Ureter (tissue), 1 donor: ENCODE data around the gene ZFHX3. TPM values are rescaled to one million over a fixed set of nuclear protein-coding genes. Genes with fewer than 3 reads are reported as not detected.

ENCODE experiments used
- DNase-seq: peaks from one replicate; pipeline ENCODE4 v3.0.0-alpha.2; 2020; ENCODE audit warnings: low spot score
- total RNA-seq: library from RNA; stranded (reverse); gene quantifications from one replicate; pipeline ENCODE4 v1.2.4, GENCODE V29; 2023
- donor health status: DM: yes; HTN: yes; CAD: no.

Gene ZFHX3
- total RNA-seq, 1 donor from 2014 or later: 60.8 TPM

- DNase-seq: no peak
These were observed 169.3 kb downstream of the ZFHX3 start for GRCh38 chr16:72878301-72879269.

GRCh38 chr16:72877374-72878028 is 170.4 kb downstream of the ZFHX3 start:
- no peak for DNase-seq

DNA sequence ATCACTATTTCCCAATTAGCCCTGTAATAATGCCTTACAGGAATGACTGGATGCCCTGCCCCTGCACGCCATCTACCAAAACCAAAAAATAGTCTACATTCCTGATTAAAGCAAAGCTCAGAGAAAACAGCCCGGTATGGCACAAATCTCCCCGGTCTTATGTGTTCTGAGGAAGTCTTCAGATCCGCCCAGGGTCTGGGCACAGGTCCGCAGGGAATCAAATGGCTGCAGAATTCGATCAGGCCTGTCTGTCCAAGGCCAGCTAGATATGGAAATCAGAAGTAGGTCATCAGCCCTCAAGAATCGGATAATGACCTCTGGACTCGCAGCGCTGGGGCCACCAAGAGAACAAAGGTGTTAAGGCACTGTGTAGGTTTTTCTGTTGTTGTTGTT is 171.0 kb downstream of the ZFHX3 start:
- no peak for DNase-seq

DNA sequence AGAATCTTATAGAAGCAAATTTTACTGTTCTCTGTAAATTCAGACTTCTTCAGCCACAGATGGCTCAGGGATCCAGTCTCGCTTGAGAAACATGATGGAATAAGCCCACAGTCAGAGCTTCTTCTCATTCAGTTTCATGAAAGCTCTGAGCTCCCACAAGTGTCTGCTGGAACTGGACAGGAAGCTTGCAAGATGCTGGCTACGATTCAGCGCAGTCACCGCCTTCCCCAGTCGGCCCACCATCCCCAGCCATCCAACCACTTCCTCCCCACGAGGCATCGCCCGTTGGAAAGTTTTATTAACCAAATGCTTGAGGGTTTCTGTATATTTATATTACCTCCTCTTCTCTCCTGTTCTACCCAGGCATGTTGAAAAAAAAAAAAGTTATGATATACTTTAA is 171.7 kb downstream of the ZFHX3 start:
- peak; percentile 63 for DNase-seq

DNA sequence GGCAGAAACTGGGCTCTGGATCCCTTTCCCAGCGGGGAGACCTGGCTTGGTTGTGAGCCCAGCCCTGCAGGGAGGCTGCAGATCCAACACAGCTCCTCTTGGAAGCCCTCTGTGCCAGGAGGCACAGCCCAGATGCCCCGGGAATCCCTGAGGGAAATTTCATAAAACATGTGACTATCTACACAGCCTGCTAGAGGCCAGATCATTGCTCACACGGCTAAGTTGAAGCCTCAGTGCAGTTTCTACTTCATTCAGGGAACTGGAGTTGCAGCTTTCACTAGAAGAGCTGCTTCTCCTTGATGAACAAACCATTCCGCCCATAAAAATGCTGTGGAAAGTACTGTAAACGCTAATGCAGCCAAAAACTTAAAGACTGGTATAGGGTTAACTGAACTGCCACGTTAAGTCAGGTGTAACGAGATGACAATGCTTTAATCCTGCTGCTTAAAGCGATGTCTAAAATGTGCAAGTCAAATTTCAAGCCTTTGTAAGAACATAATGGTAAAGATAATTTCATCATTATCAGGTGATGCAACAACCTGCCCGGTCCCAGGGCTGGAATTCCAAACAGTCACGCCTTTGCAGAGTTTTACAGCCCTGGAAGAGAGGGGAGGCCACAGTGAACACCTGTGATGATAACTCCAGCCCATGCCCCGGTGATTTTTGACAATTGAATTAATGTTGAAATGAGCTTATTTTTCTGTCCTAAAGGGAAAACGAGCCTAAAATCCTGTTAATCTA is 172.5 kb downstream of the ZFHX3 start:
- DNase-seq: no peak

DNA sequence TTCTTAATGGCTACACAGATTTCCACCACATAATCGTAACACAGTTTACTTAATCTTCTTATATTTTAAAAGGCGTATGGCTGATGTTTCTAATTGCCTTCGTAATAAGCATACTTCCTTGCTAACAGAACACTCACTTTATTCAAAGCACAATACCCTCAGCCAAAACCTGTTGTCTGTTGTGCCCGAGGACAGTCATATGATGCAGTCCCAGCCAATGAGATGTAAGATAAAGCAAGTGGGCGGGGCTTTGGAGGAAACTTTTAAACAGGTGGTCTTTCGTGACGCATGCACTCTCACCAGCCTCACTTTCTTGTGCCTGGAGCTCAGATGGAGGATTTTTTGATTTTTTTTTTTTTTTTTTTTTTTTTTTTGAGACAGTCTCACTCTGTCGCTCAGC is 174.1 kb downstream of the ZFHX3 start:
- DNase-seq: no peak

GRCh38 chr16:72873044-72873443 is 174.9 kb downstream of the ZFHX3 start:
- no peak for DNase-seq

- no peak for DNase-seq
These were observed 182.1 kb downstream of the ZFHX3 start for GRCh38 chr16:72865835-72866234.

GRCh38 chr16:72865258-72865657 is 182.7 kb downstream of the ZFHX3 start:
- DNase-seq: no peak

GRCh38 chr16:72864130-72864833 is 183.6 kb downstream of the ZFHX3 start:
- no peak for DNase-seq

- DNase-seq: no peak
These were observed 185.8 kb downstream of the ZFHX3 start for GRCh38 chr16:72862090-72862489.

DNA sequence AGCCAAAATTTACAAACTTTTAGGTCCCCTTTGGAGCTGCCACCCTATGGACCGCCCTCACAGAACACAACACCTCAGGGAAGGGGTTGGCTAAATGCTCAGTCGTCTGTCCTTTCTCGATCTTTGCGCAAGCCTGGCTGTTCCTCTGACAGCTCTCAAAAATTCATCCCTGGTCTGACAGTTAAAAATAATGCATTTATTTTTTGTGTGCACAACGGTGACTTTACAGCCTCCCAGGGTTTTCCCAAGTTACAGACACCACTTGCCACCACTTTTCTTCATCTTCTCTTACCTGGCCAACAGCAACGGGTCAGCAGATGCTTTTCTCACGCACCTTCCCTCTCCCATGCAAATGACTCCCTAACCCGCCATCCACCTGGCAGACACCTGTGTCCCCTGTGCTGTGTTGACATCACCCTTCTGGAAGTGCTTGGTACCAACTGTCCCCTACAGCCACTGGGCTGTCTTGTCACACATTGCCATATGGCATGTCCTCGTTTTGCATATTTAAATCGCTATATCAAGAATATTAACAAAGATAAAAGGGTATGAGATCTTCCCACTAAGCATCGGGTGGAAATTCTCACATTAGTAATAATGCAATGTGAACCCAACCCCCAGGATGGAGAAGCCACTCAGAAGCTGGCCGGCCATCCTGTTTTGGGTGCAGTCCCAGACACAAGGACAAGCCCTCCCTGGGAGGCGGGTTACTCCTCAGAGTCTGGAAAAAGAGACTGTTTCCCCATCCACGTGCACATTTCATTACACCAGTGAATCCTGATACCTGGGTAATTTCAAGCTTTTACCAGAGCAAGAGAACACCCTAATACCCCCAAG is 187.0 kb downstream of the ZFHX3 start:
- DNase-seq: no peak

- no peak for DNase-seq
These were observed 188.3 kb downstream of the ZFHX3 start for GRCh38 chr16:72859581-72859980.

- DNase-seq: no peak
These were observed 189.0 kb downstream of the ZFHX3 start for GRCh38 chr16:72858665-72859493.

DNA sequence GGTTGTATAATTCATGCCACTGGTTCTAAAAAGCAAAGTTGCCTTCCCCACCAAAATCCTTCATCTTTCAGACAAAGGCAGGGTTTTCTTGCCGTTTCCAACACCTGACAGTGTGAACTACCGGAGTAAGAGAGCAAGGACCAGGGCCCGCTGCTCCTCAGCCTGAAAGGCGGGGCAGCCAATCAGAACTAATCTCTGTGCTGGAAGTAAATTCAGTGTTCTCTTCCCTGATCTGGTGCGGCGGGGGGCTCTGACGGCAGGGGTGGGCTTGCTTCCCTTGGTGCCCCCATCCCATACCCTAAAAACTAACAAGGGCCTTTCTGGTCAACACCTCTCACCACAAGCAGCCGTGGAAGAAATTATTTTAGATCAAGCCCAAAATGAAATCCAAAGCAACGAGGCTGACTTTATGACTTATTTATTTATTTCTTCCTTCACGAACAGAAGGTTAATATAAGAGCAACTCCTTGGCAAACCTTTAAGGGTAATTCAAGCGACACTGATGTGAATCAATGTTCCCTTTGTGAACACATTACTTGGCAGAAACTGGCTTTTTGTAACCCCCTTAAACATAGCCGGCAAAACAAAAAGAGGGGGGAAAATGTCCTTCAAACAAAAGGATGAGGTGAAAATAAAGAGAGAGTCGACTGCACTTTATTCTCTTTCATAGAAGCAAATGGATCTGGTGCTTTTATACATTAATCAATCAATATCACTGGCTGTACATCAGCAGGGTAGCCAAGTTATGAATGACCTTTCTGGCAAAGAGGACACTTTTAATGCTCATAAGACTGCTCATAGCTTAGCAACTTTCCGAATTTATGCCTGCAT is 189.9 kb downstream of the ZFHX3 start:
- DNase-seq: no peak

- no peak for DNase-seq
These were observed 191.1 kb downstream of the ZFHX3 start for GRCh38 chr16:72856797-72857196.

DNA sequence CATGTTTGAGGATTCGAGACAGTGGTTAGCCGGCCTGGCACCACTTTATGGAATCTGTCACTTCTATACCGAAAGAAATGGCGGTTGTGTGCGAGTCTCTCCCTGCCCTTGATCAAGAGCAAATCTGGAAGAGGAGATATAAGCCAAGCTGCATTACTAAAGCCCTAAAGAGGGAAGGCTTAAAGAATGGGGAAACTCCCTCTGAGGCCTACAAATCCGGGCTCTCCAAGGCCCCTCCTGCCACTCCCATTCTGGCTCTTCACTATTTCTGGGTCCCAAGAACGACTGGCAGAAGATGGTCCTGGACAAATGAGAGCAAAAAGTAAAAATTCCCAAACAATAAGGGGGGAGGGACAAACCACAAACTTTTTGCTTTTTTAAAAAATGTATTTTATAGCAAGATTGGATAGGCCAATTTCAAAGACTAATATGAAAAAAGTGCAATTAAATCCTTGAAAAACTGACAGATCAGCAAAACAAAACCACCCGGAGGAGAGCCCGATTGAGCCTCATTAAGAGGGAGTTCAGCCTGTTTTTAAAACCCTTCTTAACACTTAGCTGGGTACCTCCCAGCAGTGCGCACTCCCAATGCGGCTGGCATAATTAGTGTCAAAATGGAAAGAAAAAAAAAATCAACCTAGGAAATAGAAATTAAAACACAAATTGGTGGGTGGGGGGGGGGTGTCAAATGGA is 193.5 kb downstream of the ZFHX3 start:
- no peak for DNase-seq

DNA sequence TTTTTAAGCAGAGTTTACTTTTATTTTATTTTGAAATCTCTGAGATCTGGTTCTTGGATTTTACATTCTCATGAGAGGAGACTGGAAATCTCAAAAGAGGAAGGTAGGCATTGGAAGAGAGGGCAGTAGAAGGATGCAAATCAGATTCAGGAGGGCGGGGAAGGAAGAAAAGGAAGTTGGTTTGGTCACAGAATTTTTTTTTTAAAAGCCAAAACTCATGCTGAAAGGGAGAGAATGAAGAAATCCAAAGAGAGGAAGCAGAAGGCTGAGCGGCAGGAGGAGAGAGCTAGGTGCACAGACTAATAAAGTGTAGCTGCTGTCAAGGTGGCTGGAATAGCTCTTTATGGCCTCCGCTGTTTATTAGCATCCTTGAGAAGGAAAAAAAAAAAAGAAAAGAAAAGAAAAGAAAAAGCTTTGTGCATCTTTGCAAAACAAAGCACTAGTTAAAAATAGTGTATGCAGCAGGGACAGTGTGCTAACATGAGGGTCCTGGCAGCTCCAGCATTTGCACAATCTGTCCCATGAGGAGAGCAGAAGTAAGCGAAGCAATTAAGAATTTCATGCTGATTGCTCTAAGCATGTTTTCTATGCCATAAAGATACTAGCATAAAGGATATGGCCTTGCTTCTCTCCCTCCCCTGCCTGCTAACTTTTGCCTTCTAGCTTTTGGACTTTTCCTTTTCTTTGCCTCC is 194.2 kb downstream of the ZFHX3 start:
- DNase-seq: no peak
